GM10266 (cell line): Measurements from ENCODE around the gene DDN.

ENCODE experiments used
- DNase-seq: peaks from one replicate; pipeline ENCODE4 v3.0.0; 2012; ENCODE audit errors: extremely low spot score
- TF ChIP-seq, protein P1 (sequence below): IDR thresholded peaks from 2 replicates; pipeline ENCODE4 v1.5.1; 2012; ENCODE audit warnings: mild to moderate bottlenecking, low read depth; ENCODE audit not compliant: control insufficient read depth, insufficient read depth; ENCODE audit errors: missing control alignments

Gene DDN

DNA sequence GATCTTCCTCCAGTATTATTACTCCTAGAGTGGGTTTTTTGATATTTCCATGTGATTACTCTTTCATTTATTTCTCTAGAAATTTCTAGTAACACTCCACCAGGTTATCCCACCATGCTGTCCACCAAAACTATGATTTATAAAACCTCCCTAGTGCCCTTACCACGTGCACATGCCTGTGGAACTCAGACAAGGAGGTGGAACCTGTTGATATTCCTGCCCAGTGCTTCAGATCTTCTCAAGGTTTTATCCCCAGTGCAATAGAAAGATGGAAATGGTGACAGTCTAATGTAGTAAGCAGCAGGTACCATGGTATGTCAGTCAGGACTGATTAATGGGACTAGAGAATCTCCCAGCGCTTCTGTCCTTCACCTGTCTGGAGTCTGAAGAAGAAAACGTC lies 38.3 kb downstream of the DDN start:
- TF ChIP-seq, protein P1, sequence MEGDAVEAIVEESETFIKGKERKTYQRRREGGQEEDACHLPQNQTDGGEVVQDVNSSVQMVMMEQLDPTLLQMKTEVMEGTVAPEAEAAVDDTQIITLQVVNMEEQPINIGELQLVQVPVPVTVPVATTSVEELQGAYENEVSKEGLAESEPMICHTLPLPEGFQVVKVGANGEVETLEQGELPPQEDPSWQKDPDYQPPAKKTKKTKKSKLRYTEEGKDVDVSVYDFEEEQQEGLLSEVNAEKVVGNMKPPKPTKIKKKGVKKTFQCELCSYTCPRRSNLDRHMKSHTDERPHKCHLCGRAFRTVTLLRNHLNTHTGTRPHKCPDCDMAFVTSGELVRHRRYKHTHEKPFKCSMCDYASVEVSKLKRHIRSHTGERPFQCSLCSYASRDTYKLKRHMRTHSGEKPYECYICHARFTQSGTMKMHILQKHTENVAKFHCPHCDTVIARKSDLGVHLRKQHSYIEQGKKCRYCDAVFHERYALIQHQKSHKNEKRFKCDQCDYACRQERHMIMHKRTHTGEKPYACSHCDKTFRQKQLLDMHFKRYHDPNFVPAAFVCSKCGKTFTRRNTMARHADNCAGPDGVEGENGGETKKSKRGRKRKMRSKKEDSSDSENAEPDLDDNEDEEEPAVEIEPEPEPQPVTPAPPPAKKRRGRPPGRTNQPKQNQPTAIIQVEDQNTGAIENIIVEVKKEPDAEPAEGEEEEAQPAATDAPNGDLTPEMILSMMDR = no peak
- DNase-seq = no peak

DNA sequence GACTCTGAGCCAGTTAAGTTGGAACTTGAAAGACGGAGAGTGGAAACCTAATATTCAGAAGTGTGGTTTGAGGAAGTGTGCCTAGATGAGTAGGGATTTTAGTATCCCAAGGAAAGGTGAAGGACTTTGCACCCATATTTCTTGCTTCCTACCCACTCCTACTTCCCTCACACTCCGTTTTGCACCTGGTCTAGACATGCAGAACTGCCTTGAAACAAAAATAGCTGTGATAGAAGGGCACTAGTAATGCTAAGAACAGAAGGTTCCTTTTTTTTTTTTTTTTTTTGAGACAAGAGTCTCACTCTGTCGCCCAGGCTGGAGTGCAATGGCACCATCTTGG lies 41.2 kb downstream of the DDN start:
- TF ChIP-seq, protein P1 = no peak
- DNase-seq = no peak

DNA sequence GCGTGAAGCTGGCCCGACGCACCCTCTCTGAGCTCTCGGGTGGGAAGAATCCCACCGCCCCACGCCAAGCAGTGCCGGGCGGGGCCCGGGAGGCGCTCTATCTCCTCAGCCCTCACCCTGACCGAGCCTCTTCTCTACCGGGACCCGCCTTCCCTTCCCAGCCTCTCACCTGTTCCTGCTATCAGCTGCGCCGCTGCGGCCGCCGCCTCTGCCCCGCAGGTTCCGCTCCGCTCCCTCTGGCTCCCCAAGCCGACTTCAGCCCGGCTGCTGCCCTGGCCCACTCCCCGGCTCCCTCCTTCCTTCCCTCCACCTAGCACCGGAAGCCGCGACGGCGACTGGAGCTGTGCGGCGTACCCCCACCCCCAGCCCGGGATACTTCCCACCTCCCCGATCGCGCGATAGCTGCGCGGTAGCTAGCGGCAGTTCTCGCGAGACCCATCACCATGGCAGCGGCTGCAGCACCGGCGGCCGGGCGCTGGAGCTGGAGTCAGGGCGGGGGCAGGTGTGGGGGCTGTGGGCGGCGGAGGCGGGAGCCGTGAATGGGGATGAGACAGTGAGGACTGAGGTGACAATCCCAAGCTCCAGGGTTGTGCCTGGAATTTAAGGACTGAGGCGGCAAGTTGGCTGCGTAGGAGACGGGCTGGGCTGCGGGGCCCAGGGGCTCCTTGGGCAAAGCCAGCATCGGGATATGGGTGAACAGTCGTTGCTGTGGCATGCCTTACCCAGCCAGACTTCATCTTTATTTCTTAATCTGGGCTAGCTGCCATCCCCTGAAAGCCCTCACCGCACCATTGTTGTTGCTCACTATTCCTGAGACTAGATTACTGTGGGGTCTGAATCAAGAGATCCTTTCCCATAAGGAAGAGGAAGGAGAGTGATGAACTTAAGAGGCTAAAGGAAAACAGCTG lies 41.8 kb downstream of the DDN start, which contains the start of gene ARF3:
Gene ARF3 (minus strand): TSS at position 347 of the 908 bp plus-strand sequence. CDS start 16,392 bp downstream, outside the sequence.
- DNase-seq = peak; percentile 95
- TF ChIP-seq, protein P1 = no peak

DNA sequence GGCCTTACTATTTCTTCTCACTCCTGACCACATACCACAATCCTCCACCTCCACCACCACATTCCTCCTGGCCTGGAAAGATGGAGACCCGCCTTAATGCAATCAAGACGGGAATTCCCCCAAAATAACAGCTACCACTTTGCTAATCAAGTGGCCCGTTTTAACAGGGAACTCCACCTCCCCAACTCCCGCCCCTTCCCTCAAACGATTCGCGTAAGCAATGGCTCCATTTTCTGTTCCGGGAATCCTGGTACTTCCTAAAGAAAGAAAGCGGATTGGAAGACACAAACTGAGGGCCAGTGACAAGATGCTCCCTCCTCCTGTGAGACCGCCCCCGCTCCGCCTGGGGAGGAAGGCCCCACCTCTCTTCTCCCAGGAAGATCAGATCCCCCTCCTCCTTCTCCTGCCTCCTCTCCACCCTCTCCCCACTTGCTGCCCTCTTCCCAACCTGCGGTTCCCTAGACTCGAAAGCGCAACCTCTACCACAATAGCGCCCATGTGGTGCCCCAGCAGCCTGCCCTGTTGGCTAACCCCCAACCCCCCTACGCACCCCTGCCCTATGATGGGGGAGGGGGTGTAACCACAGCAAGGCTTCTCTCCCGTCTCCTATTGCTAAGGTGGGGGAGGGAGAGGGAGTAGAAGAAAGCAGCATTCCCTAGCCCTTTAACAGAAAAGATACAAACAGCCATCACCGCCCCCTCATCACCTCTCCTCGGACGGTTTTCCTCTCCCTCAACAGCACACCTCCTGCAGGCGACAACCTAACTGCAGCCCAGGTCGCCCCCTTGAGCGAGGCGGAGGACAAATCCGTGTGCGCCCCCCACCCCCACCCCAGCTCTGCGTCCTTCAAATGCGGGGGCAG lies 42.7 kb downstream of the DDN start:
- TF ChIP-seq, protein P1 = peak; percentile 15
- peak; percentile 72 for DNase-seq

DNA sequence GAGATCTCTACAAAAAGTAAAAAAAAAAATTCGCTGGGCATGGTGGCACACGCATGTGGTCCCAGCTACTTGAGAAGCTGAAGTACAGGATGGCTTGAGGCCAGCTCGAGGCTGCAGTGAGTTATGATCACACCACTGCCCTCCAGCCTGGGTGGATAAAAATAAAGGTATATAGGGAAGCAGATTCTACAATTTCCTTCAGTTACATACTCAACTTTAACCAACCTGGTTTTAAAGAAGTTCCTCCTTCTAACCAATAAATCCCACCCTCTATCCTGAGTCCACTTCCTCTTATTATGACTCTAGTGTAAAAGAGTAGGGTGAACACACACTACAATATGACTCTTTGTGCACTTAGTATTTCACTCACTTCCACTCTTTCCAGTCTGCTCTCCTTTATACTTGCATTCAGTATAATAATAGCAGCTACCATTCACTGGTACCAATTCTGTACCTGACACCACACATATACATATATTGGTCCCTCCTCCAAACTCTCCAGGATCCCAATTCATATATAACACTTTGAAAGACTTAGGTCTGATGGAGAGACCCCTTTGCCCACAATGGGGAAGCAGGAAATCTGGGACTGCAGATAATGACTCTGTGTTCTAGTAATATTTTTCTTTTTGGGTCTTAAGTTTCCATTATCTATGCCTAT lies 44.2 kb downstream of the DDN start:
- DNase-seq = no peak

DNA sequence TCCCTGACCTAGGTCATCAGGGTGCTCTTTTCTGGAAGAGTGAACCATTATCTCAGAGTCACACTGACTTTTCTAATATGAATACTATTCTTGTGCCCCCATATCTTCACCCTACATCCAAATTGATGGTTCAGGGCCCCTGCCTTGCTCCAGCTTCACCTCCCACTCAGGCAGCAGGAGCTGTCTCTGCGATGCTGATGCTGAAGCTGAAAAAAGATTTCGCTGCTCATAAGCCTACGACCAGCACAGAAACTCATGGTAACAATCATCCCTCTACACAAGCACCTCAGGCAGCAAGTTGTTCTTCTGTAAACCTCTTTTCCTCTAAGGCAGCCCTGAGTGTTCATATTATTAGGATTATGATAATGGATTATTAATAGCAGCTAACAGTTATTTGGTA lies 45.1 kb downstream of the DDN start:
- TF ChIP-seq, protein P1 = no peak

More for the DNA sequence above, 44.2 kb downstream of the DDN start:
- TF ChIP-seq, protein P1 = no peak

More for the DNA sequence above, 45.1 kb downstream of the DDN start:
- DNase-seq = no peak
